K562 (cell line): Measurements from ENCODE around the gene C16orf89. TPM values are rescaled to one million over a fixed set of nuclear protein-coding genes. Genes with fewer than 3 reads are reported as not detected.

Experiments used
- ATAC-seq: fragments of 200-7000 bp; cut with Tn5 transposase; 3 replicates; pipeline ENCODE4 v1.9.1; 2020; ENCODE audit warnings: moderate library complexity
- BruUV-seq: library from RNA; stranded (reverse); fragments of 400-500 nt; replicated peaks from 2 replicates; lab custom pipeline; 2021; lab: Mats Ljungman, UMichigan
- CTCF ChIA-PET: fragments of 300-600 bp; formaldehyde crosslinking; extraction: SDS; loops from one replicate; lab custom pipeline; 2021; ENCODE audit warnings: low intra/inter-chr PET ratio; lab: Yijun Ruan, JAX
- POLR2A ChIA-PET: fragments of 300-600, 350-650 bp; sonication (Branson Sonifier 250); formaldehyde crosslinking; extraction: SDS; loops from one replicate; lab custom pipeline; 2021; ENCODE audit warnings: antibody characterized with exemption, inconsistent platforms; lab: Yijun Ruan, JAX
- DNase-seq, 4 experiments: peaks; one replicate each; pipeline versions ENCODE4 v3.0.0 to v3.0.0-alpha.2; 2011 to 2018; ENCODE audit warnings: low spot score in 3 of 4, mixed read lengths in 3 of 4; ENCODE audit errors: extremely low read depth in 1 of 4
- FAIRE-seq: peaks from 2 replicates; lab custom pipeline; 2011; peaks lifted over from hg19 to GRCh38; lab: Jason Lieb, UNC
- H2AFZ ChIP-seq: 2 replicates; pipeline ENCODE4 v1.6.0; 2011; ENCODE audit warnings: low read depth, low read length, control low read depth, inconsistent platforms
- H3K27ac ChIP-seq: fragments of 200-600 bp; 3 replicates; pipeline ENCODE4 v1.8.0; 2011; ENCODE audit warnings: low read depth, mild to moderate bottlenecking, control low read depth, inconsistent platforms, low read length, moderate library complexity, mixed read lengths; ENCODE audit errors: extremely low read depth
- H3K27me3 ChIP-seq, 2 experiments: fragments of 300-600 bp in 1 of 2; 2 replicates in 1 of 2; 3 replicates in 1 of 2; pipeline versions ENCODE4 v1.6.0 to v1.8.0; 2011; ENCODE audit warnings: inconsistent platforms in 2 of 2, low read length in 2 of 2, mild to moderate bottlenecking in 1 of 2, mixed read lengths in 1 of 2, moderate library complexity in 1 of 2; ENCODE audit not compliant: control insufficient read depth in 2 of 2, insufficient read depth in 2 of 2
- H3K36me3 ChIP-seq: fragments of 300-600 bp; 3 replicates; pipeline ENCODE4 v1.8.0; 2011; ENCODE audit warnings: mild to moderate bottlenecking, low read length, inconsistent platforms; ENCODE audit not compliant: control insufficient read depth, insufficient read depth
- H3K4me1 ChIP-seq, 2 experiments: fragments of 200-600 bp in 1 of 2; replicated peaks in 1 of 2; 2 replicates in 1 of 2; 3 replicates in 1 of 2; pipeline versions ENCODE4 v1.5.1 to v1.8.0; 2011; ENCODE audit warnings: inconsistent platforms in 2 of 2, low read length in 2 of 2, mild to moderate bottlenecking in 1 of 2, mixed read lengths in 1 of 2, moderate library complexity in 1 of 2; ENCODE audit not compliant: control insufficient read depth in 2 of 2, insufficient read depth in 2 of 2
- H3K4me2 ChIP-seq: 2 replicates; pipeline ENCODE4 v1.6.1; 2011; ENCODE audit warnings: low read length, control low read depth, inconsistent platforms, mixed read lengths; ENCODE audit not compliant: insufficient read depth
- H3K4me3 ChIP-seq: fragments of 200-600 bp; sonication (generic), shearing (Covaris generic); 2 replicates; pipeline ENCODE4 v1.5.1; 2016; ENCODE audit warnings: control low read depth, inconsistent platforms
- H3K79me2 ChIP-seq: fragments of 200-600 bp; 3 replicates; pipeline ENCODE4 v1.8.0; 2011; ENCODE audit warnings: low read length, inconsistent platforms; ENCODE audit not compliant: control insufficient read depth, insufficient read depth
- H3K9ac ChIP-seq, 2 experiments: 2 replicates each; pipeline versions ENCODE4 v1.6.0 to v1.6.1; 2011; ENCODE audit warnings: low read depth in 2 of 2, low read length in 2 of 2, control low read depth in 1 of 2, inconsistent platforms in 1 of 2, mild to moderate bottlenecking in 1 of 2, mixed read lengths in 1 of 2; ENCODE audit not compliant: insufficient read depth in 1 of 2
- H3K9me1 ChIP-seq: one replicate; pipeline ENCODE4 v1.6.0; 2011; ENCODE audit warnings: inconsistent platforms, mild to moderate bottlenecking, low read length, moderate library complexity; ENCODE audit not compliant: control insufficient read depth, insufficient read depth
- H3K9me3 ChIP-seq: replicated peaks from 2 replicates; pipeline ENCODE4 v1.5.1; 2011; ENCODE audit warnings: low read depth, low read length, inconsistent platforms; ENCODE audit not compliant: control insufficient read depth, insufficient read depth
- H4K20me1 ChIP-seq: replicated peaks from 2 replicates; pipeline ENCODE4 v1.6.1; 2011; ENCODE audit warnings: low read length, inconsistent platforms, mixed read lengths; ENCODE audit not compliant: control insufficient read depth, insufficient read depth
- BCOR ChIP-seq: fragments of 450-650 bp; IDR thresholded peaks from 2 replicates; pipeline ENCODE4 v1.6.1; 2016
- CEBPB ChIP-seq: fragments of 450-650 bp; IDR thresholded peaks from 2 replicates; pipeline ENCODE4 v1.6.1; 2016; ENCODE audit warnings: missing genetic modification characterization, missing compliant biosample characterization
- RBBP5 ChIP-seq: fragments of 200-600 bp; sonication (generic); IDR thresholded peaks from 2 replicates; pipeline ENCODE4 v1.6.1; 2012; ENCODE audit warnings: borderline replicate concordance, mild to moderate bottlenecking, low read length, control low read depth, inconsistent platforms; ENCODE audit not compliant: insufficient read depth, poor library complexity, severe bottlenecking
- ZNF41 ChIP-seq: fragments of 250-450 bp; sonication (Bioruptor Pico); conservative IDR thresholded peaks from 2 replicates; pipeline ENCODE4 v1.4.0; 2020; ENCODE audit warnings: mild to moderate bottlenecking
- WGBS: fragments of 100-300 bp; shearing (Covaris generic); methylation state at CpG from one replicate; pipeline ENCODE4 v1.1.6; 2016; ENCODE audit warnings: low coverage, mixed read lengths; ENCODE audit not compliant: insufficient coverage; ENCODE audit errors: missing lambda C conversion rate; 5-methylcytosine and 5-hydroxymethylcytosine counted together
- in situ Hi-C: fragments of 300-500 bp; cut with MboI; formaldehyde crosslinking; loops from 4 replicates; pipeline ENCODE4 v1.15.0; 2018; ENCODE audit warnings: inconsistent platforms, mixed read lengths
- intact Hi-C: fragments of 100-400 bp; cut with micrococcal nuclease; formaldehyde crosslinking; loops from 2 replicates; pipeline ENCODE4 v1.14.2; 2022
- polyA plus RNA-seq, 8 experiments: library from polyadenylated mRNA; depleted of rRNA in 4 of 8; stranded (reverse) in 5 of 8; unstranded in 3 of 8; fragments of >200 nt; fragmentation: Nextera tagmentation in 2 of 8; fragmentation: Illumina TruSeq in 1 of 8; extraction: Ambion mirVana in 2 of 8; extraction: Trizol in 1 of 8; gene quantifications; 2 replicates each; pipeline versions ENCODE4 v1.2.1 to v1.2.3, GENCODE V29; 2011 to 2014; ENCODE audit warnings: inconsistent platforms in 1 of 8, missing spikeins in 1 of 8
- total RNA-seq, 7 experiments: library from RNA; depleted of rRNA in 6 of 7; stranded (reverse); fragments of >200 nt in 6 of 7; fragmentation: Illumina TruSeq in 2 of 7; extraction: Trizol in 2 of 7; gene quantifications; 2 replicates each; pipeline versions ENCODE4 v1.2.1 to v1.2.3, GENCODE V29; 2011 to 2021; ENCODE audit warnings: low replicate concordance in 1 of 7

C16orf89 gene
- total and polyA plus RNA-seq, 9 of the 15 experiments (the other 6 are each of a cell fraction or from before 2014, with no cell fraction given) = not detected

GRCh38 chr16:5060073-5060641 is 5.6 kb downstream of the C16orf89 start:
- Histone ChIP-seq H3K4me2 (no peak overlapping the region), H4K20me1 (0 out of 2 replicates have a peak, but pooled peaks cover 4% of the 10 kb centered on the region), H3K9ac (0 out of 4 replicates have a peak overlapping the region, but pooled peaks of 1 of the 2 experiments have one; percentile 31), H3K9me1 (no peaks in the 10 kb centered on the region), H3K36me3 (no peaks in the 10 kb centered on the region), H3K79me2 (no peaks in the 10 kb centered on the region), H3K27ac (no peak overlapping the region), H3K4me3 (no peak overlapping the region), H2AFZ (no peak overlapping the region), H3K27me3 (peaks cover 24 to 63% of the 10 kb centered on the region in 2 experiments; a peak in 4 of 5 replicates), H3K9me3 (no peaks in the 10 kb centered on the region), H3K4me1 (no peaks in the 10 kb centered on the region; a peak in 1 of 5 replicates)
- POLR2A ChIA-PET = interaction anchor here (0.5 kb wide), 1 partner anchor 98 kb away, joined by 3 read pairs; no protein-coding TSS in a partner anchor
- intact Hi-C loops = no loop called here
- no TSS peak for BruUV-seq
- FAIRE-seq (no peak), ATAC-seq (no peak), DNase-seq (peak in 1 of 4 experiments; percentile 5)
- in situ Hi-C loops = no loop called here
- CTCF ChIA-PET = no interaction called here
- 3% methylated on average over 7 of the region's 10 CpGs for WGBS
- TF ChIP-seq CEBPB (tag) (no peak), RBBP5 (no peak)

DNA sequence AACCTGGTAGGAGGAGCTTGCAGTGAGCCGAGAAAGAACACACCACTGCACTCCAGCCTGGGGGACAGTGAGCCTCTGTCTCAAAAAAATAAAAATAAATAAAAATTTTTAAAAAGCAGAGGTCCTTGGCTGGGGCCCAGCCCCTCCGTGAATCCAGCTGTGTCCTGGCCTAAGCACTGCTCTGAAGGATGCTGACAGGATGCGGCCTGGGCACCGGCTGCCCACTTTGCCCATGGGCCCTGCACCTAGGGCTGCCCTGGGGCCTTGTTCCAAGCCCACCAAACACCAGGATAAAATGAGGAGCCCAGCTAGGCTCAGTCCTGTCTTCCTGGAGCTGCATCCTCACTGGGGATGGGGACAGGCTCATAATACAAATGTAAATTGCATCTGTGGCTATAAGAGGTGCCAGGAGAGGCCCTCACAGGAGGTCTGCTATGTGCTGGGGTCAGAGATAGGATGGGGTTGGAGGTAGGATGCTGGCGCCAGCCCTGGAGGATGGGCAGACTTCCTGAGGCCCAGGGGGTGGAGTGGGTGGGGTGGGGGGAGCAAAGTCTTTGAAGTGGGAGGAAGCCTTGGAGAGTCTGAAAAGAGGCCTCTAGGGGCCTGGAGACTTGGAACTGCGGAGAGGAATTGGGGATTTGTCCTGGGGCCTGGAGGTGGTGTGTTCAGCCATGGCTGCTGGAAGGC is 6.2 kb downstream of the C16orf89 start:
- H3K27me3 ChIP-seq = peaks cover 25 to 63% of the 10 kb centered on the region in 2 experiments; a peak in 4 of 5 replicates
- ChIA-PET POLR2A (interaction anchor here (0.5 kb wide), 1 partner anchor 97 kb away, joined by 3 read pairs; no protein-coding TSS in a partner anchor), CTCF (no interaction called here)
- FAIRE-seq (no peak), DNase-seq (no peak), ATAC-seq (no peak)
- H3K4me2 ChIP-seq = no peak overlapping the region
- 0 out of 4 replicates have a peak overlapping the region, but pooled peaks of 1 of the 2 experiments have one; percentile 31 for H3K9ac ChIP-seq
- intact Hi-C loops = no loop called here
- H4K20me1 ChIP-seq = 0 out of 2 replicates have a peak, but pooled peaks cover 4% of the 10 kb centered on the region
- H3K27ac ChIP-seq = no peak overlapping the region
- H2AFZ ChIP-seq = no peak overlapping the region
- in situ Hi-C loops = no loop called here
- 0% methylated on average over 6 of the region's 6 CpGs for WGBS
- BruUV-seq = no TSS peak
- H3K9me3 ChIP-seq = no peaks in the 10 kb centered on the region
- H3K79me2 ChIP-seq = no peaks in the 10 kb centered on the region
- TF ChIP-seq ZNF41 (CRISPR knock-in tag) (no peak), BCOR (no peak)
- TF ChIP-seq, all 486 proteins: peak for 0
- Histone ChIP-seq H3K4me1 (no peaks in the 10 kb centered on the region), H3K4me3 (no peak overlapping the region), H3K9me1 (no peaks in the 10 kb centered on the region), H3K36me3 (no peaks in the 10 kb centered on the region)
